H7 (cell line): Measurements from ENCODE around the gene DELE1. TPM values are rescaled to one million over a fixed set of nuclear protein-coding genes. Genes with fewer than 3 reads are reported as not detected.
"Not testable (repeated sequence)": the region's sequence is repeated elsewhere in the genome, so short reads cannot be mapped to it uniquely, and the experiment has no call there.

Experiments
- DNase-seq: peaks from one replicate; pipeline ENCODE4 v3.0.0; 2012
- H3K27me3 ChIP-seq: 2 replicates; pipeline ENCODE4 v1.6.0; 2011; ENCODE audit warnings: mild to moderate bottlenecking, low read length; ENCODE audit not compliant: control insufficient read depth, insufficient read depth
- H3K36me3 ChIP-seq: replicated peaks from 2 replicates; pipeline ENCODE4 v1.5.1; 2011; ENCODE audit warnings: low read length; ENCODE audit not compliant: control insufficient read depth, insufficient read depth
- H3K4me3 ChIP-seq: 2 replicates; pipeline ENCODE4 v1.5.1; 2011; ENCODE audit warnings: low read depth, mild to moderate bottlenecking, control low read depth, low read length, moderate library complexity; ENCODE audit not compliant: insufficient read depth
- total RNA-seq: library from RNA; depleted of rRNA; stranded (reverse); fragments of >200 nt; shearing (Covaris generic); gene quantifications from 2 replicates; pipeline ENCODE4 v1.2.3, GENCODE V29; 2014

DELE1 gene
- total RNA-seq, 1 experiment from 2014 or later: 61.7 TPM

DNA sequence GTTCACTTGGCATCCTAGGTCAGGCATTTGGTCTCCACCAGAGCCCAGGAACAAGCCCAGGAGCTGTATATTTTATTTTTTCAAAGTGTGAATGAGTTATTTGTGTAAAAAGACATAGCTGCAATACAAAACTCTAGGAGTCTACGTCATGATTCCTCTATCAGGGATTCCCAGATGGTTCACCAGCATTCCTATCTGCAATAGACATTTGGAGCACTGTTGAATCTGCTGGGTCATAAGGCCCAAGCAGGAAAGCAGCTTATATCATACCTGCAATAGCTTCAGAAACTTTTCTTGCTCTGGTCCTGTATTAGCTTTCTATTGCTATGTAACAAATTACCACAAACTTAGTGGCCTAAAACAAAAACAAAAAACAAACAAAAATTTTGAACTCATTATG, 16.7 kb upstream of the DELE1 start:
- Histone ChIP-seq H3K36me3 (no peaks in the 10 kb centered on the region), H3K27me3 (no peaks in the 10 kb centered on the region), H3K4me3 (no peak overlapping the region)

DNA sequence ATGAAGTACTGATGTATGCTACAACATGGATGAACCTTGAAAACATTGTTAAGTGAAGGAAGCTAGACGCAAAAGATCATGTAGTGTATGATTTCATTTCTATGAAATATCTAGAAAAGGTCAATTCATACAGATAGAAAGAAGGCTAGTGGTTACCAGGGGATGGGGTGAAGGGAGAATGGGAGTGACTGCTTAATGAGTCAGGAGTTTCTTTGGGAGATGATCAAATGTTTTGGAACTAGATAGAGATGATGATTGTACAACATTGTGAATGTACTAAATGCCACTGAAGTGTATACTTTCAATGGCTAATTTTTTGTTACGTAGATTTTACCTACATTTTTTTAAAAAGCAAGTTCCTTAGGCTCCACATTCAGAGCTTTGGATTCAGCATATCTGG, 14.9 kb upstream of the DELE1 start:
- peaks cover 10% of the 10 kb centered on the region for H3K27me3 ChIP-seq
- no peaks in the 10 kb centered on the region for H3K36me3 ChIP-seq
- no peak for DNase-seq
- no peak overlapping the region for H3K4me3 ChIP-seq

More for the DNA sequence above, 16.7 kb upstream of the DELE1 start:
- DNase-seq: no peak

DNA sequence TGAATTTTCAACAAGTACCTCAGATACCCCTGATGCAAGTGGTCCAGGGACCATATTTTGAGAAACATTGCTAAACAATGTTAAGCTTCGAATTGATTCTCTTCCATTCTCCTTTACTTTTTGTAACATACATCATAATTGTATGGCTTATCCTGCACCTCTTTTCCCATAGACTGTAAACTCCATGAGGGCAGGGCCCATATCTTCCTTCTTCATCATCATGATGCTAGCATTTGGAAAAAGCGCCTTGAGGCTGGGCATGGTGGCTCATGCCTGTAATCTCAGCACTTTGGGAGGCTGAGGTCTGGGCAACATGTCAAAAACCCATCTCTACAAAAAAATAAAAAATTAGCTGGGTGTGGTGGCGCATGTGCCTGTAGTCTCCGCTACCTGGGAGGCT, 14.5 kb upstream of the DELE1 start:
- Histone ChIP-seq H3K36me3 (no peaks in the 10 kb centered on the region), H3K4me3 (no peak overlapping the region), H3K27me3 (peaks cover 14% of the 10 kb centered on the region)
- DNase-seq: no peak

DNA sequence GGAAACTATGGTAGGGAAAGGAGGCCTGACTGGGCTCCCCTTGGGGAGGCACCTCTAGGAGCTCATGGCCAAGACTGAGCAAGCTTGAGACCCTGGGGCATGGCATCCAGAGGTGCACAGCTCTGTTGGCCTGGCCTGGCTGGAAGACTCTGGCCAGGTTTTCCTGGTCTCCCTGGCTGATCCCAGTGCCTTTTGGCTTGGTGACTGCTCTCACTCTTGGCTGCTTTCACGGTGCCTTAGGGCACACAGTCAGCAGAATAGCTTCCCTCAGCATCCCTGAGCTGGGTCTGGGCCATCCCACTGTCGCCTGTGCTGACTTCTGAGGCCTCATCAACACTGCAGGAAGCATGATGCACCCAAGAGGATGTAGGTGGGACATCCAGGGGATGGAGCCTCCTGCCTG, 13.4 kb upstream of the DELE1 start:
- H3K36me3 ChIP-seq: no peaks in the 10 kb centered on the region
- no peak for DNase-seq
- H3K27me3 ChIP-seq: peaks cover 17% of the 10 kb centered on the region
- H3K4me3 ChIP-seq: no peak overlapping the region

DNA sequence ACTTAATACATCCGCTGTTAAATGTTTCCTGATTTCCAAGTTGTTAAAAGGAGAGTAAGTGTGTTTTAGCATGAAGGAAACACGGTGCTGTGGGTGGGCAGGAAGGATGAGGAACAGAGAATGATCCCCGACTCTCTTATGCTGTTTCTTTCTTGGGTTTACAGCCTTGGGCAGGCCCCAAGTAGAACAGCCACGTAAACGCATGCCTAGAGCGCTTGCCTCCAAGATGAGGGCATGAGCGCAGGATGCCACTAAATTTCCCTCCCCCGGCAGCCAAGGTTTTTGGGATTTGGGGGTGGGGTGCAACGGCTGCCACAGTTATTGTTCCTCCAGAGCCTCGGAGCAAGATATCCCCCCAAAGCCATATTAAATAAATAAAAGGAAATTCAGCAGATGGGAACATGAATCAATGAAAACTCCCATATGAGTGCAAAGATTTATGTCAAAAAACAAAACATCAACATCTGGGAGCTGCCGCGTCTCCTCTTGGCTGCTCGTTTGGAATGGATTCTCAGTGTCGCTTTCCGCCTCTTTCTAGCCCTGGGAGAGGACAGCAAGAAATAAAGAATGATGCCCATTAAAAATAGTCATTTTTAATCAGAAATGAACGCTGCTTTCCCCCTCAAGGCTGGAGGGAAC, 10.0 kb upstream of the DELE1 start:
- Histone ChIP-seq H3K27me3 (peaks cover 19% of the 10 kb centered on the region), H3K36me3 (no peaks in the 10 kb centered on the region), H3K4me3 (peak overlapping the region; percentile 46)
- DNase-seq: peak; percentile 58

DNA sequence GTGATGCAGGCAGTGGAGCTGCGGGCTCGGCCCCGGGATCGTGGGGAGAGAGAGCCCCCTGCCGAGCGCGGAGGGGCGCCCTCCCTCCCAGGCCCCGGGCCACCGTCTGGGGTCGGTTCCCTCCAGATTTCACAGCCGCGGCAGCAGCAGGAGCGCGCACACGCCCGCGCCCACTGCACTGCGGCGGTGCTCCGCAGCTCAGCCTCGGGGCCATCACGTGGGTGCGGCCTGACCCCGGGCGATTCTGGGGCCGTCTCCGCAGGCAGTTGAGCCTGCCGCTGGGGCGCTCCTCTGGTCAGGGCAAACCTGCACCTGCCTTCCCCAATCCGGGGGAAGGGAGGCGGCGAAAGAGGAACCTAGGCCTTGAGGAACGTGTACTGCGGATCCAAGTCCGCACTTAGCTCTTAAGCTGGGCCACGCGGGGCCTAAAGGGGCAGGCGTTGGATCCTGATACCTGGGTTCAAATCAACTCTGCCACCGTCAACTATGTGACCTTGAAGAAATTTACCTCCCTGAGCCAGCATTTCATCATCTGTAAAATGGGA, 9.4 kb upstream of the DELE1 start:
- H3K27me3 ChIP-seq: peaks cover 19% of the 10 kb centered on the region
- peak; percentile 89 for DNase-seq
- peak overlapping the region; percentile 46 for H3K4me3 ChIP-seq
- H3K36me3 ChIP-seq: no peaks in the 10 kb centered on the region

DNA sequence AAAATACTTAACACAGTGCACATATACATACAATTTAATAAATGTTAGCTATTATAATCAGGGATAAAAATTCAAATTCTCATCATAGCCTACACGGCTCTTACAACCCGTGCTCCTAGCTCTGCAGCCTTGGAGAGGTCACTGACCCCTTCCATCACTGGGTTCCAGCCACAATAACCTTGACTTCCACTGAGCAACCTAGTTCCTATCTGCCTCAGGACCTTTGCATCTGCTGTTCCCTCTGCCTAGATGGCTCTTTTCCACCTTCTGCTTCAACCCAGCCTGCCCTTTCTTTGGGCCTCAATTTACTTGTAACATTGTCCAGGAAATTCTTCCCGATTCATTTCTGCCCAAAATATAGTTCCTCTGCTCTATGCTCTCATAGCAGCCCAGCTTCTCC, 8.9 kb upstream of the DELE1 start:
- no peak overlapping the region for H3K4me3 ChIP-seq
- H3K36me3 ChIP-seq: no peaks in the 10 kb centered on the region
- peak; percentile 10 for DNase-seq
- peaks cover 19% of the 10 kb centered on the region for H3K27me3 ChIP-seq

DNA sequence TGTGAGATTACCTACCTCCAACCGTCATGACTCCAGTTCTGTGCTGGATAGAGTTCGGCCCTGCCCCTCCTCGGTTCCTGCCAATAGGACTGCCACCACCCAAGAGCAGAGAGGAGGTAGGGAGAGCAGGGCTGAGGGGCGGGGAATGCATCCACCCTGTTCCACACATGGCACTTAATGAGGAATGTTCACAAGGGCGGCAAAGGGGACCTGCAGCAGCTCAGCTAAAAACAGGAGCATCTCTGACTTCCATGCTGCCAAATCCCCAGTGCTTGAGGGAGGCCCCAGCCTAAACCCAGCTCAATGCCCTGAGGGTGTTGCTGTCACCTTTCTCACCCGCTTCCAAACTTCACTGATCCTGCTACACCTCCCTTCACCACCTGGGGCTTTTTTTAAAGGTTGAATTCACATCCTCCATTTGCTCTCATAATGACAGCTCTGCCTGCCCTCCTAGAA, 7.8 kb upstream of the DELE1 start:
- peak; percentile 63 for DNase-seq
- no peaks in the 10 kb centered on the region for H3K36me3 ChIP-seq
- peaks cover 19% of the 10 kb centered on the region for H3K27me3 ChIP-seq
- H3K4me3 ChIP-seq: no peak overlapping the region

DNA sequence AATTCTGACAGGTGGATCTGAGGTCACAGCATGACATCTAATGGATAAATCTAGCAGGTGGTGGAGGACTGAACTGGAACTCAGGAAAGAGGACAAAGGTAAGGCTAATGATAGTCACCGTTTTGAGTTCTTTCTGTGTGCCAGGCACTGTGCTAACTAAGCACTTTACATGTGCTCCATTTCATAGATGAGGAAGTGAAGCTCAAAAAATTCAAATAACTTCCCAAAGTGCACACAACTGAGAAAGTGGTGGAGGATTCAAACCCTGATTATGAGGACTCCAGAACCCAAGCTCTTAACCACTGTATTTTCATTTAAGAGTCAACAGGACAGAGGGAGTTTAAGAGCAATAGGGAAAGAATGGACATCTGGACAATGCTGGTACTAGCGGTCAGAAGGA, 7.1 kb upstream of the DELE1 start:
- Histone ChIP-seq H3K36me3 (no peaks in the 10 kb centered on the region), H3K27me3 (peaks cover 19% of the 10 kb centered on the region), H3K4me3 (no peak overlapping the region)
- no peak for DNase-seq

DNA sequence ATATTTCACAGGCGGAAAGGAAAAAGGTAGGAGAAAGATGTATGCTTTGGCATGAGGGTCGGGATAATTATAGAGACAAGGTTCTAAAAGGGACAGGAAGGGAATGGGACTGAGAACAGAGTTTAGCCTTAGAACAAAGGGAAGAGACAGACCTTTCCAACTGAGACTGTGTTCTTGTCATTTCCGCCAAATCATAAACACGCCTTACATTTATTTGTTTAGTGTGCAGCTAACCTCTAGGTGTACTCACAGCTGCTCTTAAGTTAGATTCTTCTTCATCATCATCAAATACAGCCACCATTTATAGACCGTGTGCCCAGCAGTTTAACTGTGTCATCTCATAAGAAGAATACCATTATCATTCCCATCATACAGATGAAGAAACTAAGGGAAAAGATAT, 5.9 kb upstream of the DELE1 start:
- H3K4me3 ChIP-seq: no peak overlapping the region
- H3K27me3 ChIP-seq: peaks cover 19% of the 10 kb centered on the region
- no peak for DNase-seq
- H3K36me3 ChIP-seq: no peaks in the 10 kb centered on the region

DNA sequence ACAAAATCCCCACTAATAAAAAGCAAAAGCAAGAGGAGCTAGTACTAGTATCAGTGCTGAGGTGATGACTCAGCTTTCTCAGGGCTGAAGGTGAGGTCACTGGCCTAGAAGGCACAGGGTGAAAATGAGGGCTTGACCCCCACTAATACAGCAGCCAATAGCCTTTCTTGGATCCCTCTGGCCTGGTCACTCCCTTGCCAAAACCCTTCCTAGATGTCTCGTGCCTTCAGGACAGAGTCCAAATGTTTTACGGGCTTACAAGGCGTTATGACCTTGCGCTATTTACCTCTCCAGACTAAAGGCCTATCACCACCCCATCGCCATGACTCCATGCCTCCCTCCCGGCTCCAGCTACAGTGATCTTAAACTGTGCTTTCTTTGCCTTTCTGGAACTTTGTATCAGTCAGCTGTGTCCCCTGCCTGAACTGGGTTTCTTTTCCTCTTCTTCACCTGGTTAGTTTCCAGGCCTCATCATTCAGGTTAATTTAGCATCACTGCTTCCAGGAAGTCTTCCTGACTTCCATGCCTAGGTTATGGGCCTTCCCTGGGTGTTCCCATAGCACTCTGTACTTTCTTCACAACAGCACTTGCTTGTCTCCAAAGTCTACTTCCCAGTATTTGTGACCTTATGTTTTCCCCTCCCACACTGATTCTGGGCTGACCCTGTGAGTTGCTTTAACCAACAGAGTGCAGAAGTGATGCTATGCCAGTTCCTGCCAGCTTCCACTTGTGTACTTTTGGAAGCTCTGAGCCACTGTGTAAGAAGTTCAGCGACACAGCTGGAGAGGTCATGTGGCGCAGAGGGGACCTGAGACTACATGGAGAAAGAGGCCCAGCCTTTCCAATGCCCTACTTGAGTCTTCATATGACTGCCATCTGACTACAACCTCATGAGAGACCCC, 4.2 kb upstream of the DELE1 start:
- Histone ChIP-seq H3K27me3 (peaks cover 2% of the 10 kb centered on the region), H3K36me3 (no peaks in the 10 kb centered on the region), H3K4me3 (no peak overlapping the region)
- no peak for DNase-seq

DNA sequence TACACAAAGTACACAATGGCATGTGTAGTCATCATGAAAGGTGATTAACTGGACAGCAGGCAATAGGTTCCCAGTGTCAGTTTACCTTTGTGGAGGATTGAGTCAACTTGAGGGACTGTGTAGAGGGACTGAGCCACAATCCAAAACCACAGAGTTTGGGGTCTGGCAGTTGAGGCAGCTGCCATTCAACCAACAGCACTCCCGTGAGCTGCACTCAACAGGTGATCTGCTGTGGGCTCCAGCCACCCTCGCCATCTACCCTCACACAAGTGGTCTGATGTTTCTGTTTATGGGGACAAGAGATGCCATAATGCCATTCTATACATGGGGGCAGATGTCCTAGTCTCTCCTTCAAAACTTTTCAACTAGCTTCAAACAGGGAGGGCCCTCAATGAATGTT, 2.9 kb upstream of the DELE1 start:
- no peak overlapping the region for H3K4me3 ChIP-seq
- peaks cover 3% of the 10 kb centered on the region for H3K36me3 ChIP-seq
- H3K27me3 ChIP-seq: peaks cover 1% of the 10 kb centered on the region; the same call in 1 of the 2 replicates
- no peak for DNase-seq

DNA sequence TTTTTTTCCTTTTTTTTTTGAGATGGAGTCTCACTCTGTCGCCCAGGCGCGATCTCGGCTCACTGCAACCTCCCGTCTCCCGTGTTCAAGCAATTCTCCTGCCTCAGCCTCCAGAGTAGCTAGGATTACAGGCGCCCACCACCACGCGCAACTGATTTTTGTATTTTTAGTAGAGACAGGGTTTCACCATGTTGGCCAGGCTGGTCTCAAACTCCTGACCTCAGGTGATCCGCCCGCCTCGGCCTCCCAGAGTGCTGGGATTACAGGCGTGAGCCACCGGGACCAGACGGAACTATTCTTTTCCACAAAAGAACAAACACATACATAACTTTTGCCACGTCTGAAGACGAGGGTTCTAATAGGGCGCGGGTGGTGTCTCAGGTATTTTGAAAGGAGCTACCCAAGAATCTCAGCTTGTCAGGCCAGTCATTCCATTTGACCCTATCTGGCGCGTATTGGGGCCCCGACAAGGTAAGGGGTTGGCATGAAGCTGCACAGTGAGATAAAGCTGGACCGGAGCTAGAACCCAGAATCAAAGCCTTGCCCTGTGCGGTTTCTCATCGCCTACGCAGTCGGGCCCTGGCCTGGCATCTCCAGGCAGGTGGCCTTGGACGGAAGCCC, 734 bp upstream of the DELE1 start:
- Histone ChIP-seq H3K4me3 (peak overlapping the region; percentile 78), H3K36me3 (peaks cover 16% of the 10 kb centered on the region)
- not testable (repeated sequence) for DNase-seq, H3K27me3 ChIP-seq

DNA sequence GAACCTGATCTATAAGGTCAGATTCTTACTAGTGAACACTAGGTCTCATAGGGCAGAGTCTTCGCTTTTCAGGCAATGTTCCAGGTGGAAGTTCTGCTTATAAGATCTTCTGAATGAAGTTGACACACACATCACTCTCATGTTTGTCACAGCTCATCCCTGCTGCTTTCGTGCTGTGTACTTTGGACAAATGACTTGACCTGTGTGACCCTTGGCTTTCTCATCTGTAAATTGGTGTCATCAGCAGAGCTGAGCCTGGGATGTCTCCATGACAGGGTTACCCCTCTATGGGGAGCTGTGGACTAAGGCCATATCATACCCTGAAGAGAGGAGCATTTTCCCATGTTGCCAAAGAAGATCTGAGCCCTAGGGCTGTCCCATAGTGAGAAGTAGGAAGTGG, 2.8 kb downstream of the DELE1 start:
- Histone ChIP-seq H3K36me3 (peaks cover 32% of the 10 kb centered on the region), H3K4me3 (no peak overlapping the region), H3K27me3 (no peaks in the 10 kb centered on the region)
- DNase-seq: no peak
